Neutrophil (primary cell): Measurements from ENCODE around the gene GPS1.

Source experiments
- H3K27ac ChIP-seq: fragments of 200-600 bp; sonication (generic); 2 replicates; pipeline ENCODE4 v1.5.1; 2016; ENCODE audit warnings: mild to moderate bottlenecking, moderate library complexity
- H3K27me3 ChIP-seq: fragments of 200-600 bp; sonication (generic); 2 replicates; pipeline ENCODE4 v1.6.0; 2016; ENCODE audit warnings: mild to moderate bottlenecking
- H3K36me3 ChIP-seq: fragments of 200-600 bp; sonication (generic); 2 replicates; pipeline ENCODE4 v1.5.1; 2017
- H3K4me1 ChIP-seq, 2 experiments: fragments of 200-600 bp in 1 of 2; sonication (generic) in 1 of 2; 1 replicate in 1 of 2; 2 replicates in 1 of 2; pipeline versions ENCODE4 v1.5.1 to v1.6.1; 2013 to 2016; ENCODE audit warnings: low read depth in 1 of 2, low read length in 1 of 2, mild to moderate bottlenecking in 1 of 2, moderate library complexity in 1 of 2; ENCODE audit not compliant: control insufficient read depth in 1 of 2, insufficient read depth in 1 of 2
- H3K4me3 ChIP-seq, 2 experiments: fragments of 200-600 bp in 1 of 2; sonication (generic) in 1 of 2; 1 replicate in 1 of 2; 2 replicates in 1 of 2; pipeline ENCODE4 v1.5.1; 2013 to 2016; ENCODE audit warnings: low read depth in 1 of 2, low read length in 1 of 2, mild to moderate bottlenecking in 1 of 2, moderate library complexity in 1 of 2
- H3K9me3 ChIP-seq: fragments of 200-600 bp; sonication (generic); 2 replicates; pipeline ENCODE4 v1.5.1; 2016
- CTCF ChIP-seq: fragments of 200-600 bp; sonication (generic); IDR thresholded peaks from 2 replicates; pipeline ENCODE4 v1.5.1; 2016; ENCODE audit warnings: antibody characterized with exemption

Gene GPS1

GRCh38 chr17:82013341-82013740 lies 38.4 kb upstream of the GPS1 start:
- Histone ChIP-seq H3K4me3 (no peak overlapping the region), H3K27me3 (no peaks in the 10 kb centered on the region), H3K27ac (no peak overlapping the region), H3K4me1 (no peaks in the 10 kb centered on the region), H3K36me3 (peaks cover 16% of the 10 kb centered on the region), H3K9me3 (no peaks in the 10 kb centered on the region)
- TF ChIP-seq CTCF, result no peak

DNA sequence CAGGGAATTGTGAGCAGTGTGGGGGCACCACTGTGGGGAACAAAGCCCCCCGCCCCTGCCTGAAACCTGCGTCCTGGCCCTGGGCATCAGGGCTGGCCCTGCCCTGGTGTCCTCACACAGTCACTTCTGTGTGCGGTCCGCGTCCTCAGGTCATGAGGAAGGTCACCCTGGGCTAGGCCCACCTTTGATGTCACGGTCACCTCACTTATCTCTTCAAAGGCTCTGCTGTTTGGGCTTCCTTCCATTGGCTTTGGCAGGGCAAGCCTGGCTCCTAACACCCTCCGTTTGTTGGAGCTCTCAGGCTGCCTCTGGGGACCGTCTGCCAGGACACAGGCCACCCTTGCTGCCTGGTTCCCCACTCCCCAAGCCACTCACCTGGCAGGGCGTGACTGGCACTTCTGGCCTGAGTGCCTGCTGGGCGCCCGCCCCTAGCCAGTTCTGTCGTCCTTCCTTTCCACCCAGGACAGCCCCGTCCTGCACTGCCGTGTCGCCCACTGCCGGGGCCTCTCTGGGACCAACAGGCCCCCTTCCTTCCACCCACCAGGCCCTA lies 37.9 kb upstream of the GPS1 start:
- Histone ChIP-seq H3K27me3 (no peaks in the 10 kb centered on the region), H3K4me1 (no peaks in the 10 kb centered on the region), H3K27ac (no peak overlapping the region), H3K36me3 (peaks cover 21% of the 10 kb centered on the region), H3K9me3 (no peaks in the 10 kb centered on the region), H3K4me3 (no peak overlapping the region)
- no peak for TF ChIP-seq CTCF

DNA sequence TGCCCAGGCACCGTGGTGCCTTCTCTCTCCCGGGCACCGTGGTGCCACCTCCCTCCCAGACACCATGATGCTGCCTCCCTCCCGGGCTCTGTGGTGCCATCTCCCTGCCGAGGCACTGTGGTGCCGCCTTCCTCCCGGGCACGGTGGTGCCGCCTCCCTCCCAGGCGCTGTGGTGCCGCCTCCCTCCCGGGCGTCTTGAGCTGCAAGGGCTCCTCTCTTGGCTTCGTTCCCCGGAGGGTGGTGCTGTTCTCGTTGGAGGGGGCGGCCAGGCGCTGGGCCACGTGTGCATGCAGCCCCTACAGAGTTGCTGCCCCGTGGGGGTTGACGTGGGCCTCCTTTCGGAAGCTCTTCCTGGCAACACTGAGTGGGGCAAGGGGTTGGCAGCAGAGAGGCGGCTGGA lies 37.3 kb upstream of the GPS1 start:
- no peaks in the 10 kb centered on the region for H3K9me3 ChIP-seq
- no peak for TF ChIP-seq CTCF
- no peaks in the 10 kb centered on the region for H3K27me3 ChIP-seq
- no peak overlapping the region for H3K27ac ChIP-seq
- H3K36me3 ChIP-seq, result peaks cover 21% of the 10 kb centered on the region
- no peak overlapping the region for H3K4me3 ChIP-seq
- H3K4me1 ChIP-seq, result no peaks in the 10 kb centered on the region

DNA sequence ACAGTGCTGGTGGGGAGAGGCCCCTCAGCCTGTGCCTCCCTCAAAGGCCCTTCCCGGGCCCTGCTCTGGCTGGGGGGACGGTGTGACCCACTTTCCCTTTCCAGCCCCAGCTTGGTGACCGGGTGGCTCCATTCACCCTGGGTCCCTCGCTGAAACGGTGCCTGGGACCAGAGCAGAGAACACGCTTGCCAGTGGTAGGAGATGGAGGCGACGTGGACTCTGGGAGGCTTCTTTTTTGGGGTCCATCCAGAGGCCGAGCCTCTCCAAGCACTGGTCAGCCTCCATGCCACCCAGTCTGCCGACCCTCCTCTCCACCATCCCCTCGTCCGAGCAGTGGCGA lies 36.8 kb upstream of the GPS1 start:
- H3K36me3 ChIP-seq, result peaks cover 21% of the 10 kb centered on the region
- H3K4me3 ChIP-seq, result no peak overlapping the region
- no peaks in the 10 kb centered on the region for H3K4me1 ChIP-seq
- no peak overlapping the region for H3K27ac ChIP-seq
- H3K9me3 ChIP-seq, result no peaks in the 10 kb centered on the region
- TF ChIP-seq CTCF, result no peak
- H3K27me3 ChIP-seq, result no peaks in the 10 kb centered on the region

GRCh38 chr17:82015311-82015971 lies 36.3 kb upstream of the GPS1 start:
- H3K9me3 ChIP-seq, result no peaks in the 10 kb centered on the region
- TF ChIP-seq CTCF, result no peak
- H3K4me3 ChIP-seq, result no peak overlapping the region
- H3K4me1 ChIP-seq, result no peaks in the 10 kb centered on the region
- peaks cover 21% of the 10 kb centered on the region for H3K36me3 ChIP-seq
- no peaks in the 10 kb centered on the region for H3K27me3 ChIP-seq
- no peak overlapping the region for H3K27ac ChIP-seq
